ENCODE measurements around the gene PGF. TPM values are rescaled to one million over a fixed set of nuclear protein-coding genes. Genes with fewer than 3 reads are reported as not detected.

PGF gene
- total and polyA plus RNA-seq, 2 experiments from 2014 or later, result 25.0 to 31.0 TPM

GRCh38 chr14:74979029-74979428 lies 23.6 kb upstream of the PGF start:
- H3K4me2 ChIP-seq, result no peak overlapping the region

GRCh38 chr14:74978416-74978947 lies 23.1 kb upstream of the PGF start:
- Histone ChIP-seq H4K20me1 (ENCODE audit: insufficient read depth, poor library complexity, severe bottlenecking) (no peaks in the 10 kb centered on the region), H3K9me2 (replicated peaks; ENCODE audit: insufficient read depth) (no peaks in the 10 kb centered on the region), H3K27me3 (no peaks in the 10 kb centered on the region), H3K4me2 (no peak overlapping the region), H3K27ac (peak overlapping the region; percentile 77), H3K9me3 (ENCODE audit: low read depth) (no peaks in the 10 kb centered on the region), H3K4me3 (no peak overlapping the region), H2AFZ (no peak overlapping the region), H3K79me2 (no peaks in the 10 kb centered on the region), H3K4me1 (ENCODE audit: insufficient read depth) (peaks cover 54% of the 10 kb centered on the region), H3K36me3 (replicated peaks; ENCODE audit: insufficient read depth, low read depth) (no peaks in the 10 kb centered on the region)
- DNase-seq (ENCODE audit: low spot score), result no peak
- 40% methylated on average over 11 of the region's 11 CpGs for WGBS (ENCODE audit: low lambda C conversion rate, missing lambda C conversion rate)
- no peak for TF ChIP-seq CTCF (IDR thresholded peaks at IDR 0.05; ENCODE audit: poor library complexity)
- no peak for TF ChIP-seq EZH2 (IDR thresholded peaks at IDR 0.05; ENCODE audit: borderline replicate concordance)
- TF ChIP-seq EZH2phosphoT487 (IDR thresholded peaks at IDR 0.05; ENCODE audit: low read depth, severe bottlenecking, unreplicated experiment), result no peak

More at GRCh38 chr14:74979029-74979428, 23.6 kb upstream of the PGF start:
- WGBS (ENCODE audit: low lambda C conversion rate, missing lambda C conversion rate), result 75% methylated on average over 4 of the region's 4 CpGs
- DNase-seq (ENCODE audit: low spot score), result no peak
- peak overlapping the region; percentile 77 for H3K27ac ChIP-seq
- H3K36me3 ChIP-seq (replicated peaks; ENCODE audit: insufficient read depth, low read depth), result no peaks in the 10 kb centered on the region
- no peaks in the 10 kb centered on the region for H3K27me3 ChIP-seq
- H4K20me1 ChIP-seq (ENCODE audit: insufficient read depth, poor library complexity, severe bottlenecking), result no peaks in the 10 kb centered on the region
- no peaks in the 10 kb centered on the region for H3K9me2 ChIP-seq (replicated peaks; ENCODE audit: insufficient read depth)
- peaks cover 51% of the 10 kb centered on the region for H3K4me1 ChIP-seq (ENCODE audit: insufficient read depth)
- TF ChIP-seq CTCF (IDR thresholded peaks at IDR 0.05; ENCODE audit: poor library complexity) (no peak), EZH2phosphoT487 (IDR thresholded peaks at IDR 0.05; ENCODE audit: low read depth, severe bottlenecking, unreplicated experiment) (no peak), EZH2 (IDR thresholded peaks at IDR 0.05; ENCODE audit: borderline replicate concordance) (no peak)
- H2AFZ ChIP-seq, result no peak overlapping the region
- no peaks in the 10 kb centered on the region for H3K79me2 ChIP-seq
- H3K4me3 ChIP-seq, result no peak overlapping the region
- H3K9me3 ChIP-seq (ENCODE audit: low read depth), result no peaks in the 10 kb centered on the region

- no peaks in the 10 kb centered on the region for H3K9me2 ChIP-seq (replicated peaks; ENCODE audit: insufficient read depth)
- H3K79me2 ChIP-seq, result no peaks in the 10 kb centered on the region
- no peak for DNase-seq (ENCODE audit: low spot score)
- peak overlapping the region; percentile 77 for H3K27ac ChIP-seq
- H3K9me3 ChIP-seq (ENCODE audit: low read depth), result no peaks in the 10 kb centered on the region
- no peaks in the 10 kb centered on the region for H4K20me1 ChIP-seq (ENCODE audit: insufficient read depth, poor library complexity, severe bottlenecking)
- no peak overlapping the region for H3K4me3 ChIP-seq
- no peak overlapping the region for H2AFZ ChIP-seq
- TF ChIP-seq CTCF (IDR thresholded peaks at IDR 0.05; ENCODE audit: poor library complexity), result no peak
- no peak for TF ChIP-seq EZH2phosphoT487 (IDR thresholded peaks at IDR 0.05; ENCODE audit: low read depth, severe bottlenecking, unreplicated experiment)
- no peak for TF ChIP-seq EZH2 (IDR thresholded peaks at IDR 0.05; ENCODE audit: borderline replicate concordance)
- WGBS (ENCODE audit: low lambda C conversion rate, missing lambda C conversion rate), result 48% methylated on average over 6 of the region's 6 CpGs
- peaks cover 54% of the 10 kb centered on the region for H3K4me1 ChIP-seq (ENCODE audit: insufficient read depth)
- no peak overlapping the region for H3K4me2 ChIP-seq
- H3K36me3 ChIP-seq (replicated peaks; ENCODE audit: insufficient read depth, low read depth), result no peaks in the 10 kb centered on the region
- H3K27me3 ChIP-seq, result no peaks in the 10 kb centered on the region
These were observed 22.5 kb upstream of the PGF start for GRCh38 chr14:74977901-74978385.

Data from hepatocyte (in vitro differentiated cells).